Nephron (organoid): ENCODE data around the gene THRAP3.

Source experiments
- H3K27ac Mint-ChIP-seq, 3 experiments: 2 replicates each; pipeline ENCODE4 v1.8.0; 2020; ENCODE audit warnings: mixed read lengths in 3 of 3, mild to moderate bottlenecking in 2 of 3, moderate library complexity in 1 of 3
- H3K27me3 Mint-ChIP-seq: 2 replicates; pipeline ENCODE4 v1.8.0; 2021; ENCODE audit warnings: low read depth, mild to moderate bottlenecking, moderate library complexity, mixed read lengths
- H3K36me3 Mint-ChIP-seq: 2 replicates; pipeline ENCODE4 v1.8.0; 2020; ENCODE audit warnings: low read depth, mixed read lengths
- H3K4me1 Mint-ChIP-seq: 2 replicates; pipeline ENCODE4 v1.8.0; 2020; ENCODE audit warnings: mixed read lengths
- H3K4me3 Mint-ChIP-seq, 3 experiments: 2 replicates each; pipeline ENCODE4 v1.8.0; 2020; ENCODE audit warnings: mild to moderate bottlenecking in 3 of 3, mixed read lengths in 3 of 3, moderate library complexity in 2 of 3
- H3K9me3 Mint-ChIP-seq: 2 replicates; pipeline ENCODE4 v1.8.0; 2020; ENCODE audit warnings: mixed read lengths
- TF ChIP-seq, protein P1 (sequence below), 3 experiments: fragments of 200-600 bp; sonication (generic); IDR thresholded peaks; one replicate each; pipeline ENCODE4 v1.5.0; 2021; ENCODE audit warnings: antibody characterized with exemption in 3 of 3; ENCODE audit not compliant: unreplicated experiment in 3 of 3

THRAP3 gene, protein sequence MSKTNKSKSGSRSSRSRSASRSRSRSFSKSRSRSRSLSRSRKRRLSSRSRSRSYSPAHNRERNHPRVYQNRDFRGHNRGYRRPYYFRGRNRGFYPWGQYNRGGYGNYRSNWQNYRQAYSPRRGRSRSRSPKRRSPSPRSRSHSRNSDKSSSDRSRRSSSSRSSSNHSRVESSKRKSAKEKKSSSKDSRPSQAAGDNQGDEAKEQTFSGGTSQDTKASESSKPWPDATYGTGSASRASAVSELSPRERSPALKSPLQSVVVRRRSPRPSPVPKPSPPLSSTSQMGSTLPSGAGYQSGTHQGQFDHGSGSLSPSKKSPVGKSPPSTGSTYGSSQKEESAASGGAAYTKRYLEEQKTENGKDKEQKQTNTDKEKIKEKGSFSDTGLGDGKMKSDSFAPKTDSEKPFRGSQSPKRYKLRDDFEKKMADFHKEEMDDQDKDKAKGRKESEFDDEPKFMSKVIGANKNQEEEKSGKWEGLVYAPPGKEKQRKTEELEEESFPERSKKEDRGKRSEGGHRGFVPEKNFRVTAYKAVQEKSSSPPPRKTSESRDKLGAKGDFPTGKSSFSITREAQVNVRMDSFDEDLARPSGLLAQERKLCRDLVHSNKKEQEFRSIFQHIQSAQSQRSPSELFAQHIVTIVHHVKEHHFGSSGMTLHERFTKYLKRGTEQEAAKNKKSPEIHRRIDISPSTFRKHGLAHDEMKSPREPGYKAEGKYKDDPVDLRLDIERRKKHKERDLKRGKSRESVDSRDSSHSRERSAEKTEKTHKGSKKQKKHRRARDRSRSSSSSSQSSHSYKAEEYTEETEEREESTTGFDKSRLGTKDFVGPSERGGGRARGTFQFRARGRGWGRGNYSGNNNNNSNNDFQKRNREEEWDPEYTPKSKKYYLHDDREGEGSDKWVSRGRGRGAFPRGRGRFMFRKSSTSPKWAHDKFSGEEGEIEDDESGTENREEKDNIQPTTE

DNA sequence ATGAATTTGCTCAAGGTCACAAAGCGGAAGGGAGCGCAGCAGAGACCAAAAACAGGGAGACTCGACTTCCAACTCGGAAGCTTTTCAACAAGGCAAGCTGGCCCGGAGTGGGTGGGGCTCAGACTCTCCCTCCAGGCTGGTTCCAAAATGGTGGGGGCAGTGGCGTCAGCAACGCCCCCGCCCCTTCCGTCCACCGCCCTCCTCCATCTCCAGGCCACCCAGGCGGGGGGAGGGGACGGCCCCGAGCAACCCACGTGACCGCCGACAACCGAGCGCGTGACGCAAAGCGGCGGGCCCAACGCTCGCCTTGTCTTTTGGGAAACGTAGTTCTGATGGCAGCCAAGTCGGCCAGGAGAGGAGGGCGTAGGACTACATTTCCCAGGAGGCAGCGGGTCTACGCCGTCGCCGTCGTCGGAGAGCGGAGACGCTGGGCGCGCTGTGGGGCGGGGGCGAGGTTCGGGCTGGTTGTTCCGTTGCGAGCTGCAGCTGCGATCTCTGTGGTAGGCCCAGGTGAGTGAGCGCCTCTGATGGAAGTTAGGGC lies at the start of gene THRAP3:
Gene THRAP3, plus strand, starts transcription at position 448 of the 541 bp plus-strand sequence. CDS start 58,121 bp downstream, outside the sequence.
- Mint-ChIP-seq H3K36me3 (peaks cover 21% of the 10 kb centered on the region), H3K4me3 (peak within 1 kb of the TSS; percentile 94 to 98 (median 96)), H3K27me3 (no peaks in the 10 kb centered on the region), H3K27ac (peak within 1 kb of the TSS; percentile 99 to 100 (median 99)), H3K4me1 (peaks cover 29% of the 10 kb centered on the region), H3K9me3 (no peaks in the 10 kb centered on the region)
- TF ChIP-seq, protein P1, sequence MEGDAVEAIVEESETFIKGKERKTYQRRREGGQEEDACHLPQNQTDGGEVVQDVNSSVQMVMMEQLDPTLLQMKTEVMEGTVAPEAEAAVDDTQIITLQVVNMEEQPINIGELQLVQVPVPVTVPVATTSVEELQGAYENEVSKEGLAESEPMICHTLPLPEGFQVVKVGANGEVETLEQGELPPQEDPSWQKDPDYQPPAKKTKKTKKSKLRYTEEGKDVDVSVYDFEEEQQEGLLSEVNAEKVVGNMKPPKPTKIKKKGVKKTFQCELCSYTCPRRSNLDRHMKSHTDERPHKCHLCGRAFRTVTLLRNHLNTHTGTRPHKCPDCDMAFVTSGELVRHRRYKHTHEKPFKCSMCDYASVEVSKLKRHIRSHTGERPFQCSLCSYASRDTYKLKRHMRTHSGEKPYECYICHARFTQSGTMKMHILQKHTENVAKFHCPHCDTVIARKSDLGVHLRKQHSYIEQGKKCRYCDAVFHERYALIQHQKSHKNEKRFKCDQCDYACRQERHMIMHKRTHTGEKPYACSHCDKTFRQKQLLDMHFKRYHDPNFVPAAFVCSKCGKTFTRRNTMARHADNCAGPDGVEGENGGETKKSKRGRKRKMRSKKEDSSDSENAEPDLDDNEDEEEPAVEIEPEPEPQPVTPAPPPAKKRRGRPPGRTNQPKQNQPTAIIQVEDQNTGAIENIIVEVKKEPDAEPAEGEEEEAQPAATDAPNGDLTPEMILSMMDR (IDR thresholded peaks at IDR 0.05; ENCODE audit: unreplicated experiment in 3 of 3) = no peak

DNA sequence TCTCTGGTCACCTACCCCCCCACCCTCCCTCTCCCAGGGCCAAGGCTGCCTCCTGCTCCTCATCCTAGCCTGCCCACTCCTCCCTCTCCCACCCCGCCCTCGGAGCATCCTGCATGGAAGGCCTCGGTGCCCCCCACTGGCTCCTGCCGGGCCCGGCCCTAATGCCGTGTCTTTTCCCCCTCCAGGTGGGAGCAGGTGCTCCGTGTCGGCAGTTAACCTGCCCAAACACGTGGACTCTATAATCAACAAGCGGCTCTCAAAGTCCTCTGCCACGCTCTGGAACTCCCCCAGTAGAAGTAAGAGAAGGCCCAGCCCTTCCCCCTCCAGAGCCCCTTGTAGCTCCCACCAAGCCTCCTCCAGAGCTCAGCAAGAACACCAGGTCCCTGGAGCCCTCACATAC lies 49.5 kb upstream of the THRAP3 start:
- H3K4me3 Mint-ChIP-seq = no peak overlapping the region
- peaks cover 34% of the 10 kb centered on the region for H3K4me1 Mint-ChIP-seq
- H3K36me3 Mint-ChIP-seq = peaks cover 59% of the 10 kb centered on the region
- no peaks in the 10 kb centered on the region for H3K27me3 Mint-ChIP-seq
- TF ChIP-seq, protein P1 (IDR thresholded peaks at IDR 0.05; ENCODE audit: unreplicated experiment in 3 of 3) = no peak
- H3K27ac Mint-ChIP-seq = peak overlapping the region in 1 of 3 experiments; percentile 7
- H3K9me3 Mint-ChIP-seq = no peaks in the 10 kb centered on the region

DNA sequence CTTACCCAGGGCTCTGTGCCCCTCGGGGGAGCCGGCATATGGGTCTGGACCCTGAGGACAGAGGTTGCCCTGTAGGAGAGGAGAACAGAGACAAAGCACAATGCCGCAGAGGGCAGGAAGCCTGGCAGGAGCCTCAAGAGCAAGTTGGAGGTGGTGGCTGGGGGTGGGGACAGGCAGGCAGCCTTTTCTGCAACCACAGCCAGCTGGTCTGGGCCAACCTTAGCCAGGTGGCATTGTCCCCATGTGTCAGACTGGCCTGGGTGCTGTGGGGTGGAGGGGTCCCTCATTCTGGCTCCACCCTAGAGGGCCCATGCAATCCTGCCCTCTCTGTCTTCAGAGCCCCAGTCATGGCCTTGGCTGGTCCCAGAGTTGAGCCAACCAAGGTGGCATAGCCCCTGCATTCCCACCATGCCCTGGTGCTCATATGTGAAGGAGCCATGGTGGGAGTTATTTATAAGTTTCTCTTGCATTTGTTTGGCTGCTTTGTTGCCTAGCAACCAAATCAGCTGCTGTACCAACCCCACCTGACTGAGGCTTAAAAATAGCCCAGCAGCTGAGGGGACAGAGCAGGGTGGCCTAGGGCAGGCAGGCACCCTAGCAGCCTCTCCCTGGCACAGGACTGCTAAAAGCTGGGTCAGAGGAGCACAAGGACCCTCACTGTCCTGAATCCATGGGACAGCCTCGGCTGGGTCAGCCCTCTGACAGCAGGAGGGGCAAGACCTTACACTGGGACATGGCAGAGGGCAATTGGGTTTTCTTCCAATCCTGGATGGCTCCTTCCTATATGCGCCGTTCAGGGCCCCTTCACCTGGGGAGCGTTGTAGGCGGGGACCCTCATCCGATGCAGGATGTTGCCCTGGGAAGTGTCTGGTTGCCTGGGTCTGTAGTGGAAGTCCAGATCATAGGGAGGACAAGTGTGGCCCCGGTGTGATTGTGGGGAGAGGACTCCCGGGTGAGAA lies 48.8 kb upstream of the THRAP3 start:
- no peaks in the 10 kb centered on the region for H3K27me3 Mint-ChIP-seq
- no peaks in the 10 kb centered on the region for H3K9me3 Mint-ChIP-seq
- peak overlapping the region in 1 of 3 experiments; percentile 22 for H3K4me3 Mint-ChIP-seq
- peak overlapping the region in 2 of 3 experiments; percentile 33 to 63 for H3K27ac Mint-ChIP-seq
- TF ChIP-seq, protein P1 (IDR thresholded peaks at IDR 0.05; ENCODE audit: unreplicated experiment in 3 of 3) = no peak
- H3K4me1 Mint-ChIP-seq = peaks cover 29% of the 10 kb centered on the region
- peaks cover 61% of the 10 kb centered on the region for H3K36me3 Mint-ChIP-seq

DNA sequence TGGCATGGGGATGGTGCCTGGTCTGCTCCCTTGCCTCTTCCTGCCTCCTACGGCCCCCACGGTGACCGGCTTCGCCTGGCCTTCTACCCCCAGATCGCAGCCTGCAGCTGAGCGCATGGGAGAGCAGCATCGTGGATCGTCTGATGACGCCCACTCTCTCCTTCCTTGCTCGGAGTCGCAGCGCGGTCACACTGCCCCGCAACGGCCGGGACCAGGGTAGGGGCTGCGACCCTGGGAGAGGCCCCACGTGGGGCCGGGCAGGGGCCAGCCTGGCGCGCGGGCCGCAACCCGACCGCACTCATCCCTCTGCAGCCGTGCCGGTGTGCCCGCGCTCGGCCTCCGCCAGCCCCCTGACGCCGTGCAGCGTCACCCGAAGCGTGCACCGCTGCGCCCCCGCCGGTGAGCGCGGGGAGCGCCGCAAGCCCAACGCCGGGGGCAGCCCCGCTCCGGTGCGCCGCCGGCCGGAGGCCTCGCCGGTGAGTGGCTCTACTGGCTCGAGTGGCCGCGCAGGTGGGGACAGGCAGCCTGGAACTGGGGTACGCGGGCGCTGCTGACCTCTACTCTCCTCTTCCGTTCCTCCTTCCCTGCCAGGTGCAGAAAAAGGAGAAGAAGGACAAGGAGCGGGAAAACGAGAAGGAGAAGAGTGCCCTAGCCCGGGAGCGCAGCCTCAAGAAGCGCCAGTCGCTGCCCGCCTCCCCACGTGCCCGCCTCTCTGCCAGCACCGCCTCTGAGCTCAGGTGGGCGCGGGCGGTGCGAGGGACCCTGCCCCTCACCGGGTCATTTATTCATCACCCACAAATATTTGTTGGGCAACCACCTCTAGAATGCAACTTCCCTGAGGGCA lies 47.9 kb upstream of the THRAP3 start:
- H3K27ac Mint-ChIP-seq = peak overlapping the region in 2 of 3 experiments; percentile 33 to 63
- H3K9me3 Mint-ChIP-seq = no peaks in the 10 kb centered on the region
- no peak overlapping the region for H3K4me3 Mint-ChIP-seq
- no peaks in the 10 kb centered on the region for H3K27me3 Mint-ChIP-seq
- H3K36me3 Mint-ChIP-seq = peaks cover 61% of the 10 kb centered on the region
- peaks cover 29% of the 10 kb centered on the region for H3K4me1 Mint-ChIP-seq
- TF ChIP-seq, protein P1 (IDR thresholded peaks at IDR 0.05; ENCODE audit: unreplicated experiment in 3 of 3) = peak in 2 of 3 experiments; percentile 18 to 25
